ENCODE data around the gene GPRIN3. TPM values are rescaled to one million over a fixed set of nuclear protein-coding genes. Genes with fewer than 3 reads are reported as not detected.

The GPRIN3 gene
- total and polyA plus RNA-seq, 2 donors (not counting 3 experiments of a cell fraction or from before 2014, with no cell fraction given): 0.17 to 2.2 TPM

GRCh38 chr4:89324671-89325070 lies 17.1 kb upstream of the GPRIN3 start:
- Histone ChIP-seq H3K36me3 (ENCODE audit: control insufficient read depth in 2 of 2, extremely low read depth in 1 of 2, insufficient read depth in 2 of 2, low read length in 2 of 2) (no peaks in the 10 kb centered on the region), H3K4me1 (ENCODE audit: control insufficient read depth, extremely low read depth, insufficient read depth, low read length) (peaks cover 5% of the 10 kb centered on the region), H2AFZ (ENCODE audit: low read depth, low read length) (peak overlapping the region; percentile 69), H3K27ac (ENCODE audit: insufficient read depth, low read depth, low read length) (no peak overlapping the region), H3K79me2 (ENCODE audit: control insufficient read depth, insufficient read depth, low read length) (no peaks in the 10 kb centered on the region), H3K9me3 (replicated peaks; ENCODE audit: control insufficient read depth, insufficient read depth, low read length) (no peaks in the 10 kb centered on the region), H4K20me1 (replicated peaks; ENCODE audit: control insufficient read depth, extremely low read depth, insufficient read depth, low read length) (no peaks in the 10 kb centered on the region), H3K9me1 (replicated peaks; ENCODE audit: control insufficient read depth, extremely low read depth, insufficient read depth, low read length) (no peaks in the 10 kb centered on the region), H3K27me3 (ENCODE audit: control insufficient read depth in 2 of 2, insufficient read depth in 2 of 2, low read length in 2 of 2) (no peaks in the 10 kb centered on the region), H3K4me2 (ENCODE audit: insufficient read depth, low read length) (no peak overlapping the region), H3K4me3 (replicated peaks in 1 of 3; ENCODE audit: insufficient read depth in 1 of 3, low read depth in 1 of 3, low read length in 3 of 3) (no peak overlapping the region), H3K9ac (replicated peaks; ENCODE audit: extremely low read depth, insufficient read depth, low read length) (no peak overlapping the region)
- BruUV-seq (replicated peaks): no TSS peak
- dilution Hi-C loops (cut with MboI; ENCODE audit: extremely low pct_ligation_motif_present, low sequenced_read_pairs): no loop called here
- ChIA-PET POLR2A (no interaction called here), CTCF (interaction anchor here (1.3 kb wide), 1 partner anchor 14 kb away, joined by 4 read pairs; no protein-coding TSS in a partner anchor)
- TF ChIP-seq JUN (IDR thresholded peaks at IDR 0.05; ENCODE audit: borderline replicate concordance, insufficient read depth, insufficient read length, low read depth) (no peak), FOS (IDR thresholded peaks at IDR 0.05; ENCODE audit: borderline replicate concordance, insufficient read depth, low read length) (peak; percentile 44)
- DNase-seq (ENCODE audit: low read depth, low spot score) (no peak), FAIRE-seq (no peak)
- intact Hi-C loops (cut with micrococcal nuclease): no loop called here

- intact Hi-C loops (cut with micrococcal nuclease): no loop called here
- Histone ChIP-seq H3K27ac (ENCODE audit: insufficient read depth, low read depth, low read length) (no peak overlapping the region), H3K4me1 (ENCODE audit: control insufficient read depth, extremely low read depth, insufficient read depth, low read length) (peaks cover 5% of the 10 kb centered on the region), H3K79me2 (ENCODE audit: control insufficient read depth, insufficient read depth, low read length) (no peaks in the 10 kb centered on the region), H3K36me3 (ENCODE audit: control insufficient read depth in 2 of 2, extremely low read depth in 1 of 2, insufficient read depth in 2 of 2, low read length in 2 of 2) (no peaks in the 10 kb centered on the region), H3K4me2 (ENCODE audit: insufficient read depth, low read length) (no peak overlapping the region), H3K9me1 (replicated peaks; ENCODE audit: control insufficient read depth, extremely low read depth, insufficient read depth, low read length) (no peaks in the 10 kb centered on the region), H3K9ac (replicated peaks; ENCODE audit: extremely low read depth, insufficient read depth, low read length) (no peak overlapping the region), H3K27me3 (ENCODE audit: control insufficient read depth in 2 of 2, insufficient read depth in 2 of 2, low read length in 2 of 2) (no peaks in the 10 kb centered on the region), H3K9me3 (replicated peaks; ENCODE audit: control insufficient read depth, insufficient read depth, low read length) (no peaks in the 10 kb centered on the region), H2AFZ (ENCODE audit: low read depth, low read length) (no peak overlapping the region), H4K20me1 (replicated peaks; ENCODE audit: control insufficient read depth, extremely low read depth, insufficient read depth, low read length) (no peaks in the 10 kb centered on the region), H3K4me3 (replicated peaks in 1 of 3; ENCODE audit: insufficient read depth in 1 of 3, low read depth in 1 of 3, low read length in 3 of 3) (no peak overlapping the region)
- POLR2A ChIA-PET: interaction anchor here (0.7 kb wide), 1 partner anchor 597 kb away, joined by 3 read pairs; no protein-coding TSS in a partner anchor
- dilution Hi-C loops (cut with MboI; ENCODE audit: extremely low pct_ligation_motif_present, low sequenced_read_pairs): no loop called here
- DNase-seq (ENCODE audit: low read depth, low spot score) (no peak), FAIRE-seq (no peak)
- CTCF ChIA-PET: interaction anchor here (1.0 kb wide), 1 partner anchor 41 kb away, joined by 3 read pairs; no protein-coding TSS in a partner anchor
- no peak for TF ChIP-seq FOS (IDR thresholded peaks at IDR 0.05; ENCODE audit: borderline replicate concordance, insufficient read depth, low read length)
- TF ChIP-seq CTCF (IDR thresholded peaks at IDR 0.05; ENCODE audit: extremely low read depth in 1 of 2, insufficient read depth in 1 of 2, low read depth in 1 of 2, low read length in 2 of 2): no peak
- TF ChIP-seq JUN (IDR thresholded peaks at IDR 0.05; ENCODE audit: borderline replicate concordance, insufficient read depth, insufficient read length, low read depth): no peak
- no TSS peak for BruUV-seq (replicated peaks)
Measured at GRCh38 chr4:89322671-89323070, 15.1 kb upstream of the GPRIN3 start.
